GM21576 (cell line): ENCODE measurements around the gene GABARAP.

Experiments
- ATAC-seq: cut with Tn5 transposase; IDR thresholded peaks from one replicate; pipeline ENCODE4 v1.9.1; 2021; ENCODE audit warnings: mild to moderate bottlenecking, moderate library complexity; ENCODE audit not compliant: unreplicated experiment

The GABARAP gene

GRCh38 chr17:7241783-7242716 is at the start of gene GABARAP:
TSS of gene GABARAP (minus strand) at chr17:7242449. CDS start at chr17:7242330, 119 bp downstream.
- no peak for ATAC-seq

DNA sequence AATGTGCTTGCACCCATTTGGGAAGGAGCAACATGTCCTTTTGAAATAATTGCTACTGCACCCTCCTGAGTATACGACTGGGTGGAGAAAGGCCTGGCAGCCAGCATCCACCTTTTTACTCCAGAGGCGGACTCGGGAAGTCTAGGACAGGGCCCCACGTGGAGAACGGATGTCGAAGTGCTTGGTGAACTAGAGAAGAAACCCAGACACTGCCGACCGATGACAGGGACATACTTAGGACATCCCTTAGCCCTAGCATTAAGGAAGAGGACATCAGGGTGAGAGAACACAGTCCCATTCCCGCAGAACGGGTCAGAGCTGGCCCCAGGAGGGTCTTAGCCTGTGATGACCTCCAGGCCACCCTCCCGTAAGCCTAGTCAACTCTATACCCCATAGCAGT is 48.4 kb upstream of the GABARAP start:
- no peak for ATAC-seq

DNA sequence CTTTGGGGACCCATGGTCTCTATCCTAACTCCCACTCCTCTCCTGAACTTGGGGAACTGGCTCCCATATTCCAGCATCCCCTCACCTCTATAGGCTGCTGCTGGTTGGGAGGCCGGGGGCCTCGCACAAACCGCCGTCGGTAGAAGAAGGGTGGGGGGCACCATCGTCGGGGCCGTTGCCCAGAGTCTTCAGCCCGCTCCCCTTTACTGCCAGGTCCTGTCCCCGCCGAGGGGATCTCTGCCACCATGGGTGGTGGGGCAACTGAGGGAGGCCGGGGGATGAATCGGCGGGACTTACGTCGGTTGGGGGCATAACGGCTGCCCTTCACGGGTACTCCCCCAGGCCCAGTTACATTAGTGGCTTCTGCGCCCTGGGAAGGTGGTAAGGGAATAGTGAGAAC is 47.9 kb upstream of the GABARAP start:
- no peak for ATAC-seq

DNA sequence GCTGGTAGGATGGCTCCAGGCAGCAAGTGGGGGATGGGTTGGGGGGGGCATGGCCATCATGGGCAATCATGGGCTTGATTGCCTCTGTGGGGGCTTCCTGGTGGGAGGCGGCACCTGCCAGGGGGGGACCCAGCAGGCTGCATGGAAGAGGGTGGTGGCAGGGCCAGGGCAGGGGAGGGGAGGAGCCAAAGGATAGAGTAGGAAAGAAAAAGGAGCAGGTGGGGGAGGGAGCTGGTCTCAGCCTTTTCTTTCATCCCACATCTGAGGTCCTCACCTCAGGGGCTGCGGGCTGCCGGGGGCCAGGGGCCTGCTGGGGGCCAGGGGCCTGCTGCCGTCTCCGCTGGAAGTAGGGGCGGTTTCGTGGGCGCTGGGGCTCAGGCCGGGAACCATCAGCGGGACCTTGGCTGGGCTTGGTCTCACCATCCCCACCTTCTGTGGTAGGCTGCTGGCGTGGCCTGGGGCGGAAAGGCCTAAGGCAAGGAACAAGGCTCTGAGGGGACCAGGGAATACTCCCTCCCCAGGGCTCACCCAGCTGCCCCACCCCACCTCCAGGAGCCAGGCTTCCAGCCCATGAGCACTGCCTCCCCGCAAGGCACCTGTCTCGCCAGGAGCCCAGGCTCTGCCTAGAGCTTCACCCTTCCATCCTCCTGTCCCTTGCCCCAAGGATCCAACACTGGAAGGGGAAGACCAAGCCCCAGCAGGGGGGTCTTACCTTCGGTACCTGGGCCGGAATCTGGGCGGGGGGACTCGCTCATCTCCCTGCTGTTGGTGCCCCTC is 47.2 kb upstream of the GABARAP start:
- ATAC-seq = no peak

DNA sequence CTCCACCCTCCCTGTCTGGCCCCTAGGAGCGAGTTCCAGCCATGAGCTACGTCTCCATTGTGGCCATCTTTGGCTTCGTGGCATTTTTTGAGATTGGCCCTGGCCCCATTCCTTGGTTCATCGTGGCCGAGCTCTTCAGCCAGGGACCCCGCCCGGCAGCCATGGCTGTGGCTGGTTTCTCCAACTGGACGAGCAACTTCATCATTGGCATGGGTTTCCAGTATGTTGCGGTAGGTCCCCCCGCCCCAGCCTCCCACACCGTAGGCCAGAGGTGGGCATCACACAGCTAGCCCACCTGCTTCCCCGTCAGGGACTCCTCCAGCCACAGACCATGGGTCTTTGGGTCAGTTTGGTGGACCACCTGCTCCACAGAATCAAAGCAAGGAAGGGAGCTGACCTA is 43.4 kb upstream of the GABARAP start:
- ATAC-seq = no peak

GRCh38 chr17:7284911-7285310 is 42.7 kb upstream of the GABARAP start:
- ATAC-seq = no peak

DNA sequence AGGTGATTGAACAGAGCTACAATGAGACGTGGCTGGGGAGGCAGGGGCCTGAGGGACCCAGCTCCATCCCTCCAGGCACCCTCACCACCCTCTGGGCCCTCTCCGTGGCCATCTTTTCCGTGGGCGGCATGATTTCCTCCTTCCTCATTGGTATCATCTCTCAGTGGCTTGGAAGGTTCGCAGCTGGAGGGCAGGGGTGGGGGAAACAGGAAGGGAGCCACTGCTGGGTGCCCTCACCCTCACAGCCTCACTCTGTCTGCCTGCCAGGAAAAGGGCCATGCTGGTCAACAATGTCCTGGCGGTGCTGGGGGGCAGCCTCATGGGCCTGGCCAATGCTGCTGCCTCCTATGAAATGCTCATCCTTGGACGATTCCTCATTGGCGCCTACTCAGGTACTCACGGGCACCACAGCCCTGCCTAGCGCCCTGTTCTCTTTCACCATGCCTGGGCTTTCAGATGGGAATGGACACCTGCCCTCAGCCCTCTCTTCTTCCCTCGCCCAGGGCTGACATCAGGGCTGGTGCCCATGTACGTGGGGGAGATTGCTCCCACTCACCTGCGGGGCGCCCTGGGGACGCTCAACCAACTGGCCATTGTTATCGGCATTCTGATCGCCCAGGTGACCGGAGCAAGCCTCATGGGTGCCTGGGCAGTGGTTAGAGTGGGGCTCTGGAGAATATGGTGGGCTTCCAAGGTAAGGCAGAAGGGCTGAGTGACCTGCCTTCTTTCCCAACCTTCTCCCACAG is 41.4 kb upstream of the GABARAP start:
- ATAC-seq = no peak

DNA sequence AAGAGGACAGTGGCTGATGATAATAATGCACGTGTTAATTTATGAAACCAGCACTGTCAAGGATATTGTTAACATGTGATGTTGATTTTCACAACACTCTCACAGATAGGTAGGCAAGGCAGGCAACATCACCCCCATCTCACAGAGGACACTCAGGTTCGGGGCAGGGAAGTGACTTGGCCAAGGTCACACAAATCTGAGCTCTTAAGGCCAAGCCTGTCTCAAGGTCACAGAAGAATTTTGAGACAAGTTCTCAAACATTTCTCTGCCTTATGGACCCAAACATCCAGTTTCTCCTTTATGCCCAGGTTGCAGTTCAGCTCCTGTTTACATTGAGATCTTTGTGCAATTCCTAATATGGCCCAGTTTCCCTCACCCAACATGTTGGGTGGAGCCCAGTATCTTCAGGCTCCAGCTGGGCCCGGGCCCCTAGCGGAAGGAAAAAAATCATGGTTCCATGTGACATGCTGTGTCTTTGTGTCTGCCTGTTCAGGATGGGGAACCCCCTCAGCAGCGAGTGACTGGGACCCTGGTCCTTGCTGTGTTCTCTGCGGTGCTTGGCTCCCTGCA is 40.6 kb upstream of the GABARAP start:
- no peak for ATAC-seq

DNA sequence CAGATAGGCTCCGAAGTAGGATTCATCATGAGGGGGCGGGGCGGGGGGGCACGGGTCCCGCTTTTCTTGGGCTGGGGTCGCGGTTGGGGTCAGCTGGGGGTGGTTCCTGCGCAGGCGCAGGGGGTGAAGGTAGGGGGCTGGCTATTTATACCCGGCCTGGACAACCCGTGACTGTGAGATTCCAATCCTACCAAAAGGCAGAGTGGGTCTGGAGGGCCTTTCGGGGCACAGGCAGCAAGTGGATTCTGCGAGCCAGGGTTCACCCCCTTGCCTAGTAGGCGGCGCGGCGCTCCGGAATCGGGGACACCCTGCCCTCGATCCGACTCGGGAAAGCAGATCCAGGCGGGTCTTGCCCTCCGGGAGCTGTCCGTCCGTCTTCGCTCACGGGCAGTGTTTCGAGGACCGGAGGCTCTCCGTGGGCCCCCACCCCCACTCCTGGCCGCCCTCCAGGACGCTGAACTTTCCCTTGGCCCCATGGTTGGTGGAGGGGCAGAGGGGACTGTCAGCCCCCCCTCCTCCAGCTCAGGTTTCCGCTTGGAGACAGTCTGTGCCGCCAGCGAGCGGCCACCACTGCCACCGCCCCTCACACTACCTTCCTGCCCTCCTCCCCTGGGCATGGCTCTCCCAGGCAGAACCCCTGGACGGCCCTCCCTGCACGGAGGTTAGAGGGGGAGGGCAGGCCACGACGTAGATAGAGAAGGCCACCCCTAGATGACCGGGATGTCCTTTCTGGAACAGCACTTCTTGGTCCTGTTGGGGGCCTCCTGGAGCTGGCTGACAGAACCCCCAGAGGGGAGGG is 39.9 kb upstream of the GABARAP start:
- no peak for ATAC-seq

- ATAC-seq = peak; percentile 59
Measured at GRCh38 chr17:7281074-7281952, 39.1 kb upstream of the GABARAP start, which contains the start of gene SLC2A4. TSS of gene SLC2A4 (plus strand) at chr17:7281718. CDS start at chr17:7281935, 217 bp downstream.

DNA sequence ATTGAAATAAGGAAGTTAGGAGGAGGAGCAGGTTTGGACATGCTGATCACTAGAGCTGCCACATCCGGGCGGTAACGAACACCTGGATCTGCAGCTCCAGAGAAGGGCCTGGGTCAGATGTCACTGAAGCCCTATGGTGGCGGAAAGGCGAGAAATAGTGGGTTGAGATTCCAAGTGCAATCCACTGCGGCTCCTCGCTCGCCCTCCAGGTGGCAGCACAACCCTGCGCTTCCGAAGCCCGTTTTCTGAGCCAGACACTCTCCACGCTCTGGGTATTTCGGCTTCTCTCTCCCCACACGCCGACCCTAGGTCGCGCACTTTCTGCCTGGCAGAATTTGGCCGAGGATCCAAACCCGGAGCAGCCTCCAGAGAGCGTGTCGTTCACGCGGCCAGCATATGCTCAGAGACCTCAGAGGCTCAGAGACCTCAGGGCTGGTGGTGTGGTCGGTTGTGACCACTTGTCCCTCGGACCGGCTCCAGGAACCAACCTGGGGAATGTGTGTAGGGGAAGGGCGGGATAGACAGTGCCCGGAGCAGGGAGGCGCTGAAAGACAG is 38.3 kb upstream of the GABARAP start:
- ATAC-seq = no peak

DNA sequence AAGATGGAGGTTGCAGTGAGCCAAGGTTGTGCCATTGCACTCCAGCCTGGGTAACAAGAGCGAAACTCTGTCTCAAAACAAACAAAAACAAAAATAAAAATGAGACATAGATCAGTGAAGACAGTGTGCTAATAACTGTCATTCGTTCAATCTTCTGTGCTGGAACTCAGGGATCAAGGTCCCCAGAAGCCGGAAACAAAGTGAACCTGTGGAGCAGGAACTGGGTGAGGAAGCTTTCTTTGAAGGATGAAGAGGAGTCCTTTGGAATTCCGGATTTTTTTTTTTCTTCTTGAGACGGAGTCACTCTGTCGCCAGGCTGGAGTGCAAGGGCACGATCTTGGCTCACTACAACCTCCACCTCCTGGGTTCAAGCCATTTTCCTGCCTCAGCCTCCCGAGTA is 37.2 kb upstream of the GABARAP start:
- ATAC-seq = no peak

- ATAC-seq = no peak
Measured at GRCh38 chr17:7266784-7267183, 24.5 kb upstream of the GABARAP start.

GRCh38 chr17:7263801-7264078 is 21.5 kb upstream of the GABARAP start:
- no peak for ATAC-seq

DNA sequence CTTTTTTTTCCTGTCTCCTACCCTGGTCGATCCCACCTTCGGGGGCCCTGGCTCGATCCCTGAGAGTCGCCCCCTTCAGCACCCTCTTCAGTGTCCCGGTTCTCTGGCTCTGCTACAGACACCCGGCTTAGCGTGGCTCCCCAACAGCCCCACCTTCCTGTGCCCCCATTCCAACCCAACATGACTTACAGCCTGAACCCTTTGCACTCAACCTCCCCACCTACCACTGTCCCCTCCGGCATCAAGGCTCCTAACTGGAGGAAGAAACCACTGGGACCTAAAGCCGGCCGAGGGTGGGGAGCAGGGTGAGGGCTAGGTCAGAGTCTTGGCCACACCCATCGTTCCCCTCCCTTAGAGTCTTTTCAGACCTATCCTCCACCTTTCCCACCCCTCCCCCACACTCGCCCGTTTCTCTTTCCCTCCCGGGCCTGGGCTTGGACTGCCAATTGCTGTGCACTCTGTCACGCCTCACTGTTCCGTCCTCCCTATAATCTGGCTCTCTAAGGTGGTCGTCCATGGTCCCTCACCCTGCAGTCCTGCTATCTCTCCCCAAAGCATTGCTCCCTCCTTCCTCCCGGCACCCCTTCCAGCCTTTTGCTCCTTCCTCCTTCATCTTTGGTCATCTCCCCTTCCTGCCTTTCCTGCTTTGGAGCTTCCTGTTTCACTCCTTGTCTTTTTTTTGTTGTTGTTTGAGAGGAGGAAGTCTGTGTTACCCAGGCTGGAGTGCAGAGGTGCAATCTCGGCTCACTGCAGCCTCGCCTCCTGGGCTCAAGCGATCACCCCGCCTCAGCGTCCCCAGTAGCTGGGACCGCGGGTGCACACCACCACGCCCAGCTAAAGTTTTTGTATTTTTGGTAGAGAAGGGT is 20.9 kb upstream of the GABARAP start:
- no peak for ATAC-seq

DNA sequence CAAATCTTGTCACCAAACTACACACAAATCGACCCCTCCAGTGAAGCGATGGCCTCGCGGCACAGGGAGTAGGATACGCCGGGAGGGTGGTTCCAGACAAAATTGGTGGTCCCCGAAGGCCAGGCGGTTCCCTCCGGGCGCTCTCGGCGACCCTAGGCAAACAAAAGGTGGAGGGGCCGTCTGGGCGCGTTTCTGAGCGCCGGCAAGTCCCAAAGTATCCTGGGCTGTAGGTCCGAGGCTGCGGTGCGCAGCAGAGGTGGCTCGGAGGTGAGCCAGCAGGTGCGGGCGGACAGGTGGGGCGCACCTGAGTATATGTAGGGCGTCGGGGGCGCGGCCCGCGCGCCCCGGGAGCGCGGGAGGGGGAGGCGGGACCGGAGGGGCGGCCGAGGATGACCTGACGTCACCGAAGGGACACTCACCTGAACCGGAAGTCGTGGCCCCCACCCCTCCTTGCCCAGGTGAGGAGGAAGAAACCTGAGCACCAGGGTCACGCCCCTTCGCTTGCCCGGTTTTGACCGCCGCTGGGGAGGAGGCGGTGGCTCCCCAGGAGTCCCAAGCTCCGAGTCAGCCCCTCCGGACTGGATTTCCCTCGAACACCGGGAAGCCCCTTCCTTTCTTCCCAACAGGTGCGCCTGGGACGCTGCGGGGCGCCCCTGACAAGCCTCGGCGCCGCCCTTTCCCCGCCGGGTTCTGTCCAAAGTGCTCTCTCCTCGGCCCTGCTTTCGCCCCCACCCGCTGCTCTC is 20.1 kb upstream of the GABARAP start, which contains the start of gene CLDN7:
Gene CLDN7 (minus strand): TSS at position 287 of the 743 bp plus-strand sequence. CDS start 435 bp downstream, outside the sequence.
- ATAC-seq = no peak
